ENCODE results near the gene PUS3.

The PUS3 gene

DNA sequence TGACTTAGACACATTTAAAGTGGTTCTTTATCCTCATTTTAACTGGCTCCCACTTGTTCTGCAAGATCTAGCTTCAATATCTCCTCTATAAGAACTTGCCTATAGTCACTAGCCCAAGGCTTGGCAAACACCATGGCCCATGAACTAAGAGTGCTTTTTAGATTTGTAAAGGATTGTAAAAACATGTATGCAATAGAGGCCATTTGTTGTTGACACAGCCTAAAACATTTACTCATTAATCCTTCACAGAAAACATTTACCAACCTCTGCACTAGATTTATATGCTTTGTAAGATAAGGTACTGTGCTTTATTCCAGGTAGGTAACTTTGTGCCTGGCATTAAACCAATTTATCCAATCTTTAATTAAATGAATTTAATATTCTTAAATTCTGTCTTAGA lies 10.0 kb downstream of the PUS3 start:
- Histone ChIP-seq H3K4me2 (ENCODE audit: low read depth, low read length, poor library complexity, severe bottlenecking) (no peak overlapping the region), H3K79me2 (ENCODE audit: insufficient read depth, low read length) (no peaks in the 10 kb centered on the region), H3K4me3 (ENCODE audit: insufficient read depth, low read length, poor library complexity, severe bottlenecking) (no peak overlapping the region), H3K36me3 (ENCODE audit: low read length) (no peaks in the 10 kb centered on the region), H4K20me1 (ENCODE audit: low read depth, low read length) (no peaks in the 10 kb centered on the region), H3K9me3 (ENCODE audit: insufficient read depth, low read length) (no peaks in the 10 kb centered on the region), H3K9me2 (replicated peaks; ENCODE audit: insufficient read depth, low read length) (no peaks in the 10 kb centered on the region), H2AFZ (ENCODE audit: low read depth, low read length, severe bottlenecking) (no peak overlapping the region), H3K9ac (ENCODE audit: low read length) (no peak overlapping the region), H3K27ac (ENCODE audit: low read depth, low read length) (no peak overlapping the region), H3K27me3 (ENCODE audit: low read length) (no peaks in the 10 kb centered on the region), H3F3A (ENCODE audit: insufficient read depth) (no peaks in the 10 kb centered on the region)
- no peak for TF ChIP-seq EZH2phosphoT487 (conservative IDR thresholded peaks at IDR 0.05; ENCODE audit: low read length)
- TF ChIP-seq, protein P1, sequence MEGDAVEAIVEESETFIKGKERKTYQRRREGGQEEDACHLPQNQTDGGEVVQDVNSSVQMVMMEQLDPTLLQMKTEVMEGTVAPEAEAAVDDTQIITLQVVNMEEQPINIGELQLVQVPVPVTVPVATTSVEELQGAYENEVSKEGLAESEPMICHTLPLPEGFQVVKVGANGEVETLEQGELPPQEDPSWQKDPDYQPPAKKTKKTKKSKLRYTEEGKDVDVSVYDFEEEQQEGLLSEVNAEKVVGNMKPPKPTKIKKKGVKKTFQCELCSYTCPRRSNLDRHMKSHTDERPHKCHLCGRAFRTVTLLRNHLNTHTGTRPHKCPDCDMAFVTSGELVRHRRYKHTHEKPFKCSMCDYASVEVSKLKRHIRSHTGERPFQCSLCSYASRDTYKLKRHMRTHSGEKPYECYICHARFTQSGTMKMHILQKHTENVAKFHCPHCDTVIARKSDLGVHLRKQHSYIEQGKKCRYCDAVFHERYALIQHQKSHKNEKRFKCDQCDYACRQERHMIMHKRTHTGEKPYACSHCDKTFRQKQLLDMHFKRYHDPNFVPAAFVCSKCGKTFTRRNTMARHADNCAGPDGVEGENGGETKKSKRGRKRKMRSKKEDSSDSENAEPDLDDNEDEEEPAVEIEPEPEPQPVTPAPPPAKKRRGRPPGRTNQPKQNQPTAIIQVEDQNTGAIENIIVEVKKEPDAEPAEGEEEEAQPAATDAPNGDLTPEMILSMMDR (IDR thresholded peaks at IDR 0.05; ENCODE audit: insufficient read depth, low read length, poor library complexity, severe bottlenecking) = no peak

DNA sequence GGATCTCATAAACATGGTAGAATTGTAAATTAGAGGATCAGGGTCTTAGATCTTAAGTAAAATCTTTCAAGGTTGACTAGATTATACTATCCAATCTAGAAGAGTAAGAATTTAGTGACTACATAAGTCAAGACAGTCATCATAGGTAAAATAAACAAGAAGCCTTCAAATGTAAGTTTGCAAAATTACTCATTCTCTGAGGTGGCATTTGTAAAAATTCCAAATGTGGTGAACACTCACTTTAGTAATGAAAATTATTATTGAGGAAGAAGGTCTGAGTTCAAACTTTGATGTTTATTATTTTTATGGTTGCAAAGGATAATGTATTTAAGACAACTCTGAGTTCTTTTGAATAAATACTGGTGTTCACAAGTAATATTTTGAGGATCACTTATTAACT lies 10.9 kb downstream of the PUS3 start:
- Histone ChIP-seq H3K9ac (ENCODE audit: low read length) (no peak overlapping the region), H3K4me2 (ENCODE audit: low read depth, low read length, poor library complexity, severe bottlenecking) (no peak overlapping the region), H4K20me1 (ENCODE audit: low read depth, low read length) (no peaks in the 10 kb centered on the region), H3K9me3 (ENCODE audit: insufficient read depth, low read length) (no peaks in the 10 kb centered on the region), H3K4me3 (ENCODE audit: insufficient read depth, low read length, poor library complexity, severe bottlenecking) (no peak overlapping the region), H3K27ac (ENCODE audit: low read depth, low read length) (no peak overlapping the region), H3K9me2 (replicated peaks; ENCODE audit: insufficient read depth, low read length) (no peaks in the 10 kb centered on the region), H3K36me3 (ENCODE audit: low read length) (no peaks in the 10 kb centered on the region), H2AFZ (ENCODE audit: low read depth, low read length, severe bottlenecking) (no peak overlapping the region), H3K27me3 (ENCODE audit: low read length) (no peaks in the 10 kb centered on the region), H3K79me2 (ENCODE audit: insufficient read depth, low read length) (no peaks in the 10 kb centered on the region), H3F3A (ENCODE audit: insufficient read depth) (no peaks in the 10 kb centered on the region)
- TF ChIP-seq, protein P1 (IDR thresholded peaks at IDR 0.05; ENCODE audit: insufficient read depth, low read length, poor library complexity, severe bottlenecking) = no peak
- TF ChIP-seq EZH2phosphoT487 (conservative IDR thresholded peaks at IDR 0.05; ENCODE audit: low read length) = no peak

DNA sequence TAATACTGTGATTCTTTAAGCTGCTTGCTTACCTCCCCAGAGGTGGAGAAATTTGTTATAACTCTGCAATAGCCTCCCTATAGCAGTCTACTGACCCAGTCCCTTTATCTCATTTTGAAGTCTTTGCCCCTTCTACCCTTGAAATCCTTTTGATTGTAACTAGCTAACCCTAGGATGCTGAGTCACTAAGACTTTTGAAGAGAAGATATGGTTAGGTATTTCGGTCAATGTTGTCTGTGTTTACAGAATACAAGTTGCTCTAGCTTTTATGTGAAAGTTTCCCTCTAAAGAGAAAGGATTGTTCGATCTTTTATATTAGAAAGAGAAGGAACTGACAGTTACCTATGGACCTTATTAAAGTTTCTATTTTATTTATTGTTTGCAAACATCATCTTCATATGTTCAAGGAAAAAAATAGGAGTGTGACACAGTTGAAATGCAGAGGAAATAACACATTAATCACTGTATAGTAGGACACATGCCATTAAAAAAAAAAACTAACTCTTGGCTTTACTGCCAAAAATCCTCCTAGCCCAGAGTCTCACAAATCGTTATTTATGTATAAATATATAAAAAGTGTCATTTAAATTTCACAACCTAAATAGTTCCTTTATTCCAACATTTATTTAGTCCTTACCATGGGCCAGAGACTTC lies 12.4 kb downstream of the PUS3 start:
- no peak overlapping the region for H3K4me2 ChIP-seq (ENCODE audit: low read depth, low read length, poor library complexity, severe bottlenecking)
- H3K27ac ChIP-seq (ENCODE audit: low read depth, low read length) = no peak overlapping the region
- H3K9me3 ChIP-seq (ENCODE audit: insufficient read depth, low read length) = no peaks in the 10 kb centered on the region
- H3K27me3 ChIP-seq (ENCODE audit: low read length) = no peaks in the 10 kb centered on the region
- H3K9me2 ChIP-seq (replicated peaks; ENCODE audit: insufficient read depth, low read length) = no peaks in the 10 kb centered on the region
- no peaks in the 10 kb centered on the region for H3K36me3 ChIP-seq (ENCODE audit: low read length)
- H3K4me3 ChIP-seq (ENCODE audit: insufficient read depth, low read length, poor library complexity, severe bottlenecking) = no peak overlapping the region
- no peak for TF ChIP-seq EZH2phosphoT487 (conservative IDR thresholded peaks at IDR 0.05; ENCODE audit: low read length)
- TF ChIP-seq, protein P1 (IDR thresholded peaks at IDR 0.05; ENCODE audit: insufficient read depth, low read length, poor library complexity, severe bottlenecking) = no peak
- H4K20me1 ChIP-seq (ENCODE audit: low read depth, low read length) = no peaks in the 10 kb centered on the region
- no peak overlapping the region for H3K9ac ChIP-seq (ENCODE audit: low read length)
- H2AFZ ChIP-seq (ENCODE audit: low read depth, low read length, severe bottlenecking) = no peak overlapping the region
- H3K79me2 ChIP-seq (ENCODE audit: insufficient read depth, low read length) = no peaks in the 10 kb centered on the region
- H3F3A ChIP-seq (ENCODE audit: insufficient read depth) = no peaks in the 10 kb centered on the region
